ENCODE results near the gene MZB1.
A peak's percentile ranks its signal among the peaks of the same experiment; 100 is the strongest.

Gene MZB1

DNA sequence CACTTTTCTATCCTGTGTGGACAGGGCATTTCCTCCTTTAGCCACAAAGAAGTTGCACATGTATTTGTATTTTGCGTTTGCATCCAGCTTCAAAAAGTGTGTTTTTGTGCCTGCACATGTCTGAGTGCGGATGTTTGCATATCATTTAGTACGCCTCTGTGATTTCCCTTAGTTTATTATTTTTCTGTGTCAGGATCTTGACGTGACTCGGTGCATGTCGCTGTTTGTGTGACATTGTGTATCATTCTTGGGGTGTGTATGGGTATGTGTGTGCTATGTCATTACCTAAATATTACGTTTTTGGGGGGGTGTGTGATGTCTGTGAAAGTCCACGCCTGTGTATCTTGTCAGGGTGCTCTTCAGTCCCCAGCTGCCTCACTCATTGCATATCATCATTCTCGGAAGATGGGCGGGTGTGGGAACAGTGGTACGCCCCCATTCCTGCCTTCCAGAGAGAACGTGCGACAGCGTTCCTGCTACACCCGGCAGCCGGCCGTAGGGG lies 48.5 kb downstream of the MZB1 start:
- H3K4me3 ChIP-seq (ENCODE audit: low read depth, low read length): peak overlapping the region; percentile 99
- no peak for TF ChIP-seq CTCF (IDR thresholded peaks at IDR 0.05; ENCODE audit: low read depth, low read length)

- H3K4me3 ChIP-seq (ENCODE audit: low read depth, low read length): no peak overlapping the region
- no peak for TF ChIP-seq CTCF (IDR thresholded peaks at IDR 0.05; ENCODE audit: low read depth, low read length)
Measured at GRCh38 chr5:139340051-139340450, 49.7 kb downstream of the MZB1 start.

All from WI38 (cell line).